ENCODE results near the gene SPRR2A. TPM values are rescaled to one million over a fixed set of nuclear protein-coding genes. Genes with fewer than 3 reads are reported as not detected.

SPRR2A gene
- total and polyA plus RNA-seq, 11 donors = 0.32 TPM; not detected in 10

GRCh38 chr1:153032073-153032472 is 25.2 kb downstream of the SPRR2A start:
- Histone ChIP-seq H3K36me3 (no peaks in the 10 kb centered on the region), H3K27ac (no peak overlapping the region), H3K27me3 (no peaks in the 10 kb centered on the region), H3K9me3 (no peaks in the 10 kb centered on the region), H3K4me1 (no peaks in the 10 kb centered on the region), H3K4me3 (no peak overlapping the region)
- TF ChIP-seq CTCF (IDR thresholded peaks at IDR 0.05) (no peak), POLR2A (IDR thresholded peaks at IDR 0.05) (no peak)
- no peak for ATAC-seq
- intact Hi-C loops (cut with DNase I) = no loop called here
- no peak for DNase-seq

- no peak for TF ChIP-seq POLR2A (IDR thresholded peaks at IDR 0.05)
- no peak for TF ChIP-seq CTCF (IDR thresholded peaks at IDR 0.05)
- ATAC-seq (no peak), DNase-seq (no peak)
- no peaks in the 10 kb centered on the region for H3K9me3 ChIP-seq
- no peak within 1 kb of the TSS for H3K27ac ChIP-seq
- intact Hi-C loops (cut with DNase I) = no loop called here
- no peaks in the 10 kb centered on the region for H3K4me1 ChIP-seq
- no peaks in the 10 kb centered on the region for H3K27me3 ChIP-seq
- no peak within 1 kb of the TSS for H3K4me3 ChIP-seq
- H3K36me3 ChIP-seq = no peaks in the 10 kb centered on the region
Measured at GRCh38 chr1:153030895-153031294, 26.4 kb downstream of the SPRR2A start, which contains the start of gene SPRR1B. Gene SPRR1B (plus strand): TSS chr1:153031203. CDS start chr1:153032346, 1,143 bp downstream.

GRCh38 chr1:153028766-153029165 is 28.5 kb downstream of the SPRR2A start:
- Histone ChIP-seq H3K4me1 (no peaks in the 10 kb centered on the region), H3K27ac (no peak overlapping the region), H3K9me3 (no peaks in the 10 kb centered on the region), H3K4me3 (no peak overlapping the region), H3K27me3 (no peaks in the 10 kb centered on the region), H3K36me3 (no peaks in the 10 kb centered on the region)
- no peak for DNase-seq
- no peak for ATAC-seq
- no peak for TF ChIP-seq POLR2A (IDR thresholded peaks at IDR 0.05)
- no peak for TF ChIP-seq CTCF (IDR thresholded peaks at IDR 0.05)
- intact Hi-C loops (cut with DNase I) = no loop called here
- 41 to 63% (median 51%) methylated on average over 1 of the region's 1 CpG for WGBS, 4 donors

- WGBS, 4 donors = 65 to 75% (median 70%) methylated on average over 1 of the region's 1 CpG
- DNase-seq (no peak), ATAC-seq (no peak)
- Histone ChIP-seq H3K36me3 (no peaks in the 10 kb centered on the region), H3K9me3 (no peaks in the 10 kb centered on the region), H3K27ac (no peak overlapping the region), H3K27me3 (no peaks in the 10 kb centered on the region), H3K4me1 (no peaks in the 10 kb centered on the region), H3K4me3 (no peak overlapping the region)
- TF ChIP-seq CTCF (IDR thresholded peaks at IDR 0.05) = no peak
- TF ChIP-seq POLR2A (IDR thresholded peaks at IDR 0.05) = no peak
- intact Hi-C loops (cut with DNase I) = no loop called here
Measured at GRCh38 chr1:153025797-153026196, 31.5 kb downstream of the SPRR2A start.
